Measurements from ENCODE around the gene FAM163B.

FAM163B gene

GRCh38 chr9:133641396-133641655, 32.1 kb upstream of the FAM163B start:
- no peak for DNase-seq (ENCODE audit: extremely low read depth, insufficient read length)
- Histone ChIP-seq H3K27me3 (replicated peaks; ENCODE audit: control insufficient read depth, insufficient read depth, low read length) (peaks cover 3% of the 10 kb centered on the region), H3K4me3 (replicated peaks; ENCODE audit: low read depth, low read length) (no peak overlapping the region), H3K36me3 (ENCODE audit: control insufficient read depth, insufficient read depth, low read length) (no peaks in the 10 kb centered on the region)
- TF ChIP-seq, protein P1, sequence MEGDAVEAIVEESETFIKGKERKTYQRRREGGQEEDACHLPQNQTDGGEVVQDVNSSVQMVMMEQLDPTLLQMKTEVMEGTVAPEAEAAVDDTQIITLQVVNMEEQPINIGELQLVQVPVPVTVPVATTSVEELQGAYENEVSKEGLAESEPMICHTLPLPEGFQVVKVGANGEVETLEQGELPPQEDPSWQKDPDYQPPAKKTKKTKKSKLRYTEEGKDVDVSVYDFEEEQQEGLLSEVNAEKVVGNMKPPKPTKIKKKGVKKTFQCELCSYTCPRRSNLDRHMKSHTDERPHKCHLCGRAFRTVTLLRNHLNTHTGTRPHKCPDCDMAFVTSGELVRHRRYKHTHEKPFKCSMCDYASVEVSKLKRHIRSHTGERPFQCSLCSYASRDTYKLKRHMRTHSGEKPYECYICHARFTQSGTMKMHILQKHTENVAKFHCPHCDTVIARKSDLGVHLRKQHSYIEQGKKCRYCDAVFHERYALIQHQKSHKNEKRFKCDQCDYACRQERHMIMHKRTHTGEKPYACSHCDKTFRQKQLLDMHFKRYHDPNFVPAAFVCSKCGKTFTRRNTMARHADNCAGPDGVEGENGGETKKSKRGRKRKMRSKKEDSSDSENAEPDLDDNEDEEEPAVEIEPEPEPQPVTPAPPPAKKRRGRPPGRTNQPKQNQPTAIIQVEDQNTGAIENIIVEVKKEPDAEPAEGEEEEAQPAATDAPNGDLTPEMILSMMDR (IDR thresholded peaks at IDR 0.05; ENCODE audit: insufficient read depth, low read length, poor library complexity, severe bottlenecking), result no peak

- Histone ChIP-seq H3K27me3 (replicated peaks; ENCODE audit: control insufficient read depth, insufficient read depth, low read length) (peaks cover 4% of the 10 kb centered on the region), H3K4me3 (replicated peaks; ENCODE audit: low read depth, low read length) (no peak overlapping the region), H3K36me3 (ENCODE audit: control insufficient read depth, insufficient read depth, low read length) (no peaks in the 10 kb centered on the region)
- no peak for DNase-seq (ENCODE audit: extremely low read depth, insufficient read length)
- TF ChIP-seq, protein P1 (IDR thresholded peaks at IDR 0.05; ENCODE audit: insufficient read depth, low read length, poor library complexity, severe bottlenecking), result no peak
These were observed 31.6 kb upstream of the FAM163B start for GRCh38 chr9:133640580-133641395.

GRCh38 chr9:133640160-133640559, 31.0 kb upstream of the FAM163B start:
- Histone ChIP-seq H3K4me3 (replicated peaks; ENCODE audit: low read depth, low read length) (no peak overlapping the region), H3K36me3 (ENCODE audit: control insufficient read depth, insufficient read depth, low read length) (no peaks in the 10 kb centered on the region), H3K27me3 (replicated peaks; ENCODE audit: control insufficient read depth, insufficient read depth, low read length) (peaks cover 4% of the 10 kb centered on the region)
- no peak for DNase-seq (ENCODE audit: extremely low read depth, insufficient read length)
- TF ChIP-seq, protein P1 (IDR thresholded peaks at IDR 0.05; ENCODE audit: insufficient read depth, low read length, poor library complexity, severe bottlenecking), result no peak

- Histone ChIP-seq H3K4me3 (replicated peaks; ENCODE audit: low read depth, low read length) (no peak overlapping the region), H3K36me3 (ENCODE audit: control insufficient read depth, insufficient read depth, low read length) (no peaks in the 10 kb centered on the region), H3K27me3 (replicated peaks; ENCODE audit: control insufficient read depth, insufficient read depth, low read length) (peaks cover 4% of the 10 kb centered on the region; the same call in 1 of the 2 replicates)
- TF ChIP-seq, protein P1 (IDR thresholded peaks at IDR 0.05; ENCODE audit: insufficient read depth, low read length, poor library complexity, severe bottlenecking), result no peak
- no peak for DNase-seq (ENCODE audit: extremely low read depth, insufficient read length)
These were observed 30.4 kb upstream of the FAM163B start for GRCh38 chr9:133639613-133640012.

DNA sequence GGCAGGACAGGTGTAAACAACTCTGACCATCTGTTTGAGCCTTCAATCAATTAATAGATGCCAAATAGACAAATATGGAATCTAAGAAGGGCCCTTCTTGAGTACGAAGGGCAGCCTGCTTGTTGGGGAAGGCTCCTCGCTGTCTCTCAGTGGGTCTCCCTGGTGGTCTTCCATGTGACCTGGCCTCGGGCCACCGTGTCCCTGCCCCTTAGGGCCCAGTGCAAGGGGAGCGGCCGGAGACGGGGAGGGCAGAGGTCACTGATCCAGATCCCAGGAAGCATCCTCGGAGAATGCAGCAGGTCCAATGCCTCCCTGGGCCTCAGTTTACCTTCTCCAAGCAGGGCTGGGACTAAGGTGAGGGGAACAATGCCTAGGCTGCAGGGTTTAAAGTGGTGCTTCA, 29.5 kb upstream of the FAM163B start:
- no peak for DNase-seq (ENCODE audit: extremely low read depth, insufficient read length)
- TF ChIP-seq, protein P1 (IDR thresholded peaks at IDR 0.05; ENCODE audit: insufficient read depth, low read length, poor library complexity, severe bottlenecking), result no peak
- Histone ChIP-seq H3K4me3 (replicated peaks; ENCODE audit: low read depth, low read length) (no peak overlapping the region), H3K27me3 (replicated peaks; ENCODE audit: control insufficient read depth, insufficient read depth, low read length) (peaks cover 4% of the 10 kb centered on the region; the same call in 1 of the 2 replicates), H3K36me3 (ENCODE audit: control insufficient read depth, insufficient read depth, low read length) (no peaks in the 10 kb centered on the region)
